HG03565 (cell line): ENCODE data around the gene CACNA2D4.

Experiments
- ATAC-seq: cut with Tn5 transposase; IDR thresholded peaks from one replicate; pipeline ENCODE4 v1.9.1; 2021; ENCODE audit warnings: mild to moderate bottlenecking, moderate library complexity; ENCODE audit not compliant: unreplicated experiment

Gene CACNA2D4

DNA sequence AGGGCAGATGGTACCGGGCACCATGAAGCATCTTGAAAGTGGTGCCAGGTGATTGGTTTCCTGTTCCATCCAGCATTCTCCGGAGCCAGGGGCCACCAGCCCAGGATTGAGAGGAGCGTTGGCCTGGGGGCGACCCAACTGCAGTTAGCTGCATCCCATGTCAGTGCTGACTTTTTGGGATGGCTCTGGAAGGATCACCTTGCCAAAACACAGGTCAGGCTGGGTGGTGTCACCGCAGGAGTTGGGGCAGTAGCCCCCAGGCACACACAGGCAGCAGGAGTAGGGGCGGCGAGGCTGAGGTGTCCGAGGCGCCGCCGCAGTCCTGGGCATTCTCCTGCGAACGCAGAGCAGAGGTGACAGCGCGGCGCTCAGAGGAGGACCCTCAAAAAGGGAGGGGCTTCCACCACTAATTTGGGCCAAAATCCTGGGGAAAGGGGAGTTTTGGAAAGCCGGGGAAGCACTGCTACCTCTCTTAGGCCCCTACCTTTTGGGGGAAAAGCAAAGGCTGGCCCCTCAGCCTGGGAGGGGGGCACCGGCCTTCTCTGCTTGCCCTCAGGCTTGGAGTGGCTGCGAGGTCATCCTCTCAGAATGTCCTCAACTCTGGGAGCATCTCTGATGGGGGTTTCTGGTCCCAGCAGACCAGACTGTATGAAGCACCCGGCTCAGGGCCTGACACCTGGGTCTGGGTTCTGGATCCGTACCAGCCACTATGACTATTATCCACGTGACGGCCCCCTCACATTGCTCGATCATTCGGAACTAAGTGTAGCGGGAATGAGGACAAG, 124.8 kb downstream of the CACNA2D4 start:
- ATAC-seq: no peak

- no peak for ATAC-seq
These were observed 126.0 kb downstream of the CACNA2D4 start for GRCh38 chr12:1792406-1792805.

GRCh38 chr12:1791104-1791841, 127.2 kb downstream of the CACNA2D4 start:
- no peak for ATAC-seq

- no peak for ATAC-seq
These were observed 128.0 kb downstream of the CACNA2D4 start for GRCh38 chr12:1790444-1790843.

GRCh38 chr12:1787714-1788113, 130.7 kb downstream of the CACNA2D4 start:
- no peak for ATAC-seq

DNA sequence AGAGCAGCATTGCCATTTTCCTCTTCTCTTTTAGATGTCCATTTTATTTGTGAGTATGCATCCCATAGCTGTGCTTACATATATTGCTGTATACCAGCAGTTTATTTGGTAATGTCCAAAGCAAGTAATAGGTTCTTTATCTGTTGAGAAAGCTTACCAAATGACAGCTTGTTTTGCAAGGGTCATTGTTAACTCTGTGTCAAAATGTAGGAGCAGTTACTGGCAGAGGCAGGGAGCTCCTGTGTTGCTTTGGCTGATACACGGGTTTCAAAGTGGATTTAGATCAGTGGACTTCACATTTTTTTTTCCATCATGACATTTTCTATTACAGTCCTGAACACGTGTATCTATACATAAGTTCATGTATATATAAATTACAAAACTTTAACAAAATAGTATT, 136.2 kb downstream of the CACNA2D4 start:
- ATAC-seq: no peak

GRCh38 chr12:1781772-1782171, 136.7 kb downstream of the CACNA2D4 start:
- no peak for ATAC-seq

- ATAC-seq: no peak
These were observed 138.7 kb downstream of the CACNA2D4 start for GRCh38 chr12:1779783-1780182.

- ATAC-seq: no peak
These were observed 139.5 kb downstream of the CACNA2D4 start for GRCh38 chr12:1778911-1779310.

- ATAC-seq: no peak
These were observed 140.7 kb downstream of the CACNA2D4 start for GRCh38 chr12:1777798-1778197.

DNA sequence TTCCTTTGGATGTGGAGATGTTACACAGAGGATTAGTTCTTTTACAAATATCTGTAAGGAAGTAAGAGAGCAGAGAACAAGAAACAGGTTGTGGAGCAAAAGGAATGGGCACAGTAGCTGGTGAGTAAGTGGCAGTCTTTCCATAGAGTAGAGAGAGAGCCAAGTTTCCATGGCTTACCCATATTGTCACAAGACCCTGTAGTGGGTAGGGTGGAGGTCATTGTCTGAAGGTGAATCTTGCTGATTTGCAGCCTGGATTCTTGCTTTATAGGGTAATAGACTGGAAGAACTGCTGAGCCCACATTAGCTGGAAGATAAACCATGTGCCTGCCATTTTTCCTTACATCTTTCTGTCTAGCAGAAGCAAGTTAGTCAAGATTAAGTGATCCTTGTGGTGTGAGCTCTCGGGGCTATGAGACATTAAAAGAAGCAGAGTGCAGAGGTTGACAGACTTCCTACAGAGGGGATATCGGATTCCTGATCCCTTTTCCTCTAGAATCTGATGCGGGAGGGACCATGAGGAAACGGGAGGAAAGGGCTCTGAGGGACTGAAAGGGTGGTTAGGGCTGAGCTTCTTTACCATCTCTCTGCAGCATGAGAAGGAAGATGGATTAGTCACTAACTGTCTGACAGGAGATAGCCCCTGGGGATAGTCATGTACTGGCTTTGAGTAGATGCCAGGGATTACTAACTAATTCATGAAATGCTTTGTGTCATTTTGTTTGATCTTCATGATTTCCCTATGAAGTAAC, 142.1 kb downstream of the CACNA2D4 start:
- ATAC-seq: no peak

DNA sequence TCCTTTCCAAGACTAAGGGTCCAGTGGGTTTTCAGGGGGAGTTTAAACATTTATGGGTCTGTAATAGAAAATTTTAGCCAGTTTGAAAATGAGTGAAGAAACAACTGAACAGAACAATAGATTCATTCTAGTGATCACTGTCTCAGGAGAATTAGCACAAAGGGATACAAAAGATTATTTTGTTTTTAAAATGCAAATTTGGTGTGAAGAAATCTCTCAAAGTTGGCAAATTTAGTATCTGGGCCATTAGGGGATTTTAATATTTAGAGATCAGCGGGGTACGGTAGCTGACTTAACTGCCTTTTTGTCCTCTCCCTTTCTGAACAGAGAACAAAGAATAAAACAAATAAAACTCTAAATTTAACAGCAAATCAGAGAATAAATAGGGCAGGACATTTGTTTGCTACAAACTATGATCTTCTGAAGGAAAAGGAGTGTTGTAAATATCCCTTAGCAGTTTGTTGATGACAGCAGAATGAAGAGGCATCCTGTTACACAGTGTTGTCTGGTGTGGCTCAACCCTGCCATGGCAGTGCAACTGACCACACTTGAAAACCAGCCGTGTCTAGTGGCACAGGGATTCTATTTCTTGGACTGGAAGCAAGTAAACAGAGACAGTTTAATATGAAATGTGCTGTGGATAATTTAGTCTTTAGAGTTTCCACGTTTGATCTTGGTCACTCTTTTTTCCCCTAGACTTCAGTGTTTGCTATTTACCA, 144.4 kb downstream of the CACNA2D4 start:
- ATAC-seq: no peak

DNA sequence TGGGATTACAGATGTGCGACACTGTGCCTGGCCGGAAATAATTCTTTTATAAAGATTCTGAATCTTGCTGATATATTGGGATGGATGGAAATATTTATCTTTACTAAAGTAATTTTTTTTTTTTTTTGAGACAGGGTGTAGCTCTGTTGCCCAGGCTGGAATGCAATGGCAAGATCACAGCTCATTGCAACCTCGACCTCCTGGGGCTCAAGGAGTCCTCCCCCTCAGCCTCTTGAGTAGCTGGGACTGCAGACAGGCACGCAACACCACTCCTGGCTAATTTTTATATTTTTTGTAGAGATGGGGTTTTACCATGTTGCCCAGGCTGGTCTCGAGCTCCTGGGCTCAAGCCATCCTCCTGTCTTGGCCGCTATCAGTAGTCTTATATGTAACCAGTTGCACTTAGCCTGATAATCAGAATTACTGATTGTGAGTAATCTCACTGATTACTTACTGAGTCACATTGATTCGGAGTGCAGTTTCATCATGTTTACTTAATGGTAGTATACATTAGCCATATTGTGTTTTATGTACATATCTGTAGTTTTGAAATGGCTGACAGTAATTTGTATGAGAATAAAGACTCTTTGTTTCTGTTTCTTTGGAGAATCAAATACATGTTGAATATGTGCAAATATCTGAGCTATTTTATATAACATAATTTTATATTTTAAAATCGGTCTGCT, 148.5 kb downstream of the CACNA2D4 start:
- ATAC-seq: no peak

DNA sequence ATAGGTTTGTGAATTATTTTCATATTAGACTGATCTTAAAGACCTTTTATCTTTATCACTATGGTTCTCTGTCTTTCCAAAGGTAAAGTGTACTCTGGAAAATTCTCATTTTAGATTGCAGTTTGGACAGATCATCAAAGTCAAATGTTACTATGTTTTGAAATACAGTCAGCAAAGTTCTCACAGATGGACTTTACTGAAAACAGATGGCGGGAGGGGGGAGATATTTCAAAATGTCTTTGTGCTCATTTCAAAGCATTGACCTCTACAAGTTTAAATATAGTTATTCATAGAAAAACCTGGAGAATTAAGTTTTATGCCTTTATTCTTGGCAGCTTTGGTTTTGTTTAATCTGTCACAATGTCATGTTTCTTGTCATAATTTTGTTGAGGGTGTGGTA, 149.8 kb downstream of the CACNA2D4 start:
- ATAC-seq: no peak

- no peak for ATAC-seq
These were observed 150.9 kb downstream of the CACNA2D4 start for GRCh38 chr12:1767407-1768090.

DNA sequence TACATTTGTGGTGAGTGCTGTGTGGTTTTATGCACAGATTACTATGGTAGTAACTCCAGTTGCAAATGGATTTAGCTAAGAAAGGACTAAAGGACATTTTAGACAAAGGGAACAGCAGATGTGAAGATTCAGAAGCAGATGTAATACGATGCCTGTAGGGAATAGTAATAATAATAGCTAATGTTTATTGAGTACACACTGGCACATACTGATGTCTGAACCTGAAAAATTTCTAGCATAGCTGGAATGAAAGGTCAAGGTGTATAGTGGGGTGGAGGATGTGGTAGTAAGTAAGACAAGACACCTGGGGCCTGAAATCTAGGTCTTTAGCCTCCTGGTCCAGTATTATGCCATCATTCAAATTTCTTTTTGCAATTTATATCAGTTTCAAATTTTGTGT, 152.3 kb downstream of the CACNA2D4 start:
- no peak for ATAC-seq

DNA sequence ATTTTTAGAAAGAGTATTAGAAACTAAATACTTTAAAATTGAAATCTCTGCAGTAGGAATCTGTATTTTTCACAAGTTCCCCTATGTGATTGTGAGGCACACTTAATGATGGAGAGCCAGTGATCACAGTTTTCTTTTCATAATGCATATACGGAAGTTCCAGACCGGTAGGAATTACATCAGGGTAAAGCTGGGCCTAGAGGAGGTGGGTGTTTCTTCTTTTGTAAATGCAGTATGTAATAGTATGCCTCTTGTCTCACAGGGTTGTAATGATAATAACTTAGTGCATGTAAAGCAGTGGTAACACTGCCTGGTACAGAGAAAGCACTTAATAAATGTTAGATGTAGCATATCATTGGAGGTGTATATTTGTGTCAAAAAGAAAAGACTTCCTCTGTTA, 155.3 kb downstream of the CACNA2D4 start:
- ATAC-seq: no peak

DNA sequence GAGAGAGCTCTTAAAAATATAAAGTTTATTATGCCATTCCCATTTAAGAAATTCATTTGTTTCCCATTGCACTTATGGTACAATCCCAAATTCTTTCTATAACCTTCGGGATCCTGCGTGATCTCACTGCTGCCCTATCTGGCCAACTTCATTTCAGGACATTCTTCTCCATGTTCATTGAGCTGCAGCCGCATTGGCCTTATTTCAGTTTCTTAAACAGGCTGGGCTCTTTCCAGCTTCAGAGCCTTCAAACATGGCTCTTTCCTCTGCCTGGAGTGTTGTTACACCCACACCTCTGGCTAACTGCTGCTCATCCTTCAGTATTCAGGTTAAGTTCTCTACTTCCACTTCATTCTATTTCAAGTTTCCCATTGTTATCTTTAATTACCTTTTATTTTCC, 156.6 kb downstream of the CACNA2D4 start:
- no peak for ATAC-seq

GRCh38 chr12:1760566-1761382, 157.7 kb downstream of the CACNA2D4 start:
- ATAC-seq: no peak
